ENCODE results near the gene PEX3.
"Not testable (repeated sequence)": the region's sequence is repeated elsewhere in the genome, so short reads cannot be mapped to it uniquely, and the experiment has no call there.

PEX3 gene

DNA sequence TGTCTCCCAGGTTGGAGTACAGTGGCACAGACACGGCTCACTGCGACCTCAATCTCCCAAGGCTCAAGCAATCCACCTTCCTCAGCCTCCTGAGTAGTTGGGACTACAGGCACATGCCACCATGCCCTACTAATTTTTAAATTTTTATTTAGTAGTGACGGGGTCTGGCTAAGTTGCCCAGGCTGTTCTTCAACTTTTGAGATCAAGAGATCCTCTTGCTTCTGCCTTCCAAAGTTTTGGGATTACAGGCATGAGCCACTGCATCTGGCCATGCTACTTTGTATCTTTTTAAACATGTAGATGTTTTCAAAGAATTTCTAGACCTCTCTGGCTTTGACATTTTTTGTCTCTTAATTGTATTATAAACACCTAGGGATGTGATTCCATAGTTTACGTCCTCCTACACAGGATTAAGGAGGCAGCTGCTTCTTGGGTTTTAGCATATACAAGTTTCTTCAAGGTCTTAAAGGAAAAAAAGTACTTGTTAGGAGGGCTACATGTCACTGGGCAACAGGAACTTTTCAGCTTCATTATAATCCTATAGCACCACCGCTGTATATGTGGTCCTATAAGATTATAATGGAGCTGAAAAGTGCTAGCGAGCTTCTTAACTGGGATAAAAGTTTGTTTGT lies 1.4 kb upstream of the PEX3 start:
- no peak for DNase-seq

DNA sequence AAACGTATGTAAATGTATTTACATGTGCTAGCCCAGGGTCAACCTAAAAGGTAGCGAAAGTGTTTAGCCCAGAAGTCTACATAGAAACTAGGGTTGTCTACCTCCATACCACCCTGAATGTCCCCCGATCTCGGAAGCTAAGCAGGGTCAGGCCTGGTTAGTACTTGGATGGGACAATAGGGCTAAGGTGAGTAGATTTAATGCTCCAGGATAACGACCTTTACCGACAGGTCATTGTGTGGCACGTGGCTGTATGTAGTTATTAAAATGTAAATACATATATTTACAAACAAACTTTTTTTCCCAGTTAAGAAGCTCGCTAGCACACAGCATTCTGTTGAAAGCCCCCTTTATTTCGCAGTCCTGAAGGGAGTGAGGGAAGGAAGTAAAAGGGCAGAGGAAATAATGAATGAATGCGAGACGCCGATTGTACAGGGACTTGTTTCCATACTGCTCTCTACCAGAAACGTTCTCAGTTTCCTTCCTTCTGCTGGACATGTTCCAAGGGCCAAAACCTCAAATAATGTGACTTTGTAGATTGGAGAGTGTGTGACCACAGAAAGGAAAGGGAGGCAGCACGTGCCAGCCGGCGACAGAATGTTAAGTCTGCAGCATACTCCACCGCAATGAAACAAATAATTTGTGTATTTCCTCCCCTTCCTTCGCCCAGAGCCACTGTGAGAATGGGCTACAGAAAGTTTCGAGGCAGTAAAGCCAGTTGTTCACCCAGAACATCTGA lies 722 bp upstream of the PEX3 start:
- DNase-seq: no peak

DNA sequence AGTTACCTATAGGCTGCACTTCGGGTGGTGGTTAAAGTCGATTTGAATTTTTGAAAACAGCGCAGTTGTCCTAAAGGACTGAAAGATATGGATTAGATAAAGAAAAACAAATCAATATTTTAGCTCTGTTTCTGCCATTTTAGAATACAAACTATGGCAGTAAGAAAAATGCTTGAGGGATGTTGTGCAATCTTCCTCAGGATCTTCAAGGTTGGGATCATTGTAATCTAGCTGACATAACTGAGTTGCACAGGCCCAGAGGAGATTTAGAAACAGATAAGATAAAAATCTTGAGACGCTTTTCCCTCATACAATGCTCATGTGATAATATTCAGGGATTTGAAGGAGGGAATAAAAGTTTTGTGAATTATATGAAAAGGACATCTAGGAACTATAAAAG lies 926 bp downstream of the PEX3 start:
- no peak for DNase-seq

DNA sequence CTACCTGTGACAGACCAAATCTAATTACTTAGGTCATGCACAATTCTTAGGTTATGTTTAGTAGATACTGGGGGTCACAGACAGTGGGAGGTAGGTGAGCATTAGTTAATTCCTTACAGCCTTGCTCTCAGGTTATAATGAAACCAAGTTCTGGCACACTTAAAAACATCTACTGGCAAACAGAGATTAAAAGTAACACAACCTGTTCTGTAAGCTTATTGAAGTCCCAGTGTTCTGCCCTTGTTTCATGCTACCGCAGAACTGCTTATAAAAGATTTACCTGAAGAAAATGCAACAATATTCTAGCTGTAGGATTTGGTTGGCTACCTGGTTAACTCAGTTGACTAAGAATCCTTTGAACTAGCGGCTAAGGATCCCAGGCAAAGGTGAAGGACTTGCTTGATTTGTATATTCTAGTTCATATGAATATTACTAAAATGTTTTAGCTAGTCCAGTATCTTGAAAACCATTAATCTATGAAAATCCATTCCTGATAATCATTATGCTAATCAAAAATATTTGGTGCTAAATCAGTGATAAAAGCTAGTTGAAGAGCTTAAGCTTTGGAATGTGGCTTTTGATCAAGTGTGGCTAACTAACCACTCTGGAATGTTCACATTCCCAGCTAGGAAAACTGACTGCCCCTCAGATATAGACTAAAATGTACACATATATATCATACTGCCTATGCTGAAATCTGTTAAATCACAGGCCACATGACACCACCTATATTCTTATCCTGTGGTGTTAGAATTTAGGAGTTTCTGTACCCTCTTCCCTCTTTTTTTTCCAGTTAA lies 7.2 kb downstream of the PEX3 start:
- no peak for DNase-seq

DNA sequence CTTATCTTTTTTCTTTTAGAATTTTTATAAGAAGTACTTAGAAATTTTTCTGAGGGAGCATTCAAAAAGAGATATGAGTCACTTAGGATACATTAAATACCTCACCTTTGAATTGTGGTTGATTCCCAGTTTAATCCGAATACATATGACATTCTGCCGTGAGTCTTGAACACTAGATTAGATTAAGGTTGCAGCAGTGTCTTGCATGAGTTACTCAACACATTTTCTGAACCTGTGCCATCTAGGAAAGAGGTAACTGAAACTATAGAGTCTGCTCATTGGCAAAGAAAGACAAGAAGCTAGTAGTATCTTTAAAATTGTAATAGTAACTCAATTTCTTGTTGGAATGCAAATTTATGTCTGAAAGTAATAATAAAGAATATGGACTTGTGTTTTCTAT lies 14.9 kb downstream of the PEX3 start:
- DNase-seq: no peak

DNA sequence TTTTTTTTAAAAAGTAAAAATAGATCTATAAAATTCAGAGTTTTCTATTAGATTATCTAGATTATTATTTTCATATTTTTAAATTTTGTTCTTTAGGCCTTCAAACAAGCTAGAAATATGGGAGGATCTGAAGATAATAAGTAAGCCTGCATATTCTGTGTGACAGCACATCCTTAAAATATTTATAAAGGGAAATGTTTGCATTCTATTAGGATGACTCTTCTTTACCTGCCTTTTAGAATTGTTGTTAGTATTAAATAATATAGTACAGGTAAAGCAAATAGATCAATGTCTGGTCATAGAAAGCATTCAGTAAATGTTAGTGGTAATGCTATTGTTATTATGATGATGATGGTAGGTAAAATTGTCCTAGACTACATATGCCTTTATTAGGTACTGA lies 17.4 kb downstream of the PEX3 start:
- DNase-seq: no peak

DNA sequence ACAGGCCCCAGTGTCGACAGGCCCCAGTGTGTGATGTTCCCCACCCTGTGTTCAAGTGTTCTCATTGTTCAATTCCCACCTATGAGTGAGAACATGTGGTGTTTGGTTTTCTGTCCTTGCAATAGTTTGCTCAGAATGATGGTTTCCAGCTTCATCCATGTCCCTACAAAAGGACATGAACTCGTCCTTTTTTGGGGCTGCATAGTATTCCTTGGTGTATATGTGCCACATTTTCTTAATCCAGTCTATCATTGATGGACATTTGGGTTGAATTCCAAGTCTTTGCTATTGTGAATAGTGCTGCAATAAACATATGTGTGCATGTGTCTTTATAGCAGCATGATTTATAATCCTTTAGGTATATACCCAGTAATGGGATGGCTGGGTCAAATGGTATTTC lies 18.2 kb downstream of the PEX3 start:
- DNase-seq: not testable (repeated sequence)

DNA sequence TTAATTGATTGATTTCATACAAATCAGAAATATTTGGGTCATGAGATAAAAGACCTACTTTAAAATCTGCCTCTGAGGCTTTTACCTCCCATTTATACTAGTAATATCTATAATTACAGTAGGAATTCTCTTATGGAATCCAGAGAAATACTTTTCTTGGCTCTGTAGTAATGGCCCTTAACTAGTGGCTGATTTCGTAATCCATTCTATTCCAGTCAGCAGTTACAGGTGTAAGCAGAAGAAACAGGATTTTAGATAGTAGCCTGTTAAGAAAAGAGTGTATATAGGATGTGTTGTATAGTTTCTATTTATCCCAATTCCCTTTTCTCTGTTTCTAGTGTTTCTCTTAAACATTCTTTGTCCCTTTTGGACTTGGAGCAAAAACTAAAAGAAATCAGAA lies 21.2 kb downstream of the PEX3 start:
- DNase-seq: no peak

DNA sequence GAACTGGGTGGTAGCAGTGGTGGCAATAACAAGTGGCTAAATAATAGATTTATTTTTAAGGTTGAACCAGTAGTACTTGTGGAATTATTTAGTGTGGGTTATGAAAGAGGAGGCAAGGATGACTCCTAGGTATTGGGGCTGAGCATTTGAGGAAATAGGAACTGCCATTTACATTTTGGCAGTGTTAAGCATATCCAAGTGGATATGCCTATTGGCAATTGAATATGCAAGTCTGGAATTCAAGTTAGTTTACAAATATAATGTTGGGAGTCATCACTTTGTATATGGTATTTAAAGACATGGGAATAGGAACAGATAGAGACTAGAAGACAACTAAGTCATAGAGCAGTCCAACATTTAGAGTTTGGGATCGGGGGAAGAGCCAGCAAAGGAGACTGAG lies 25.9 kb downstream of the PEX3 start:
- no peak for DNase-seq

DNA sequence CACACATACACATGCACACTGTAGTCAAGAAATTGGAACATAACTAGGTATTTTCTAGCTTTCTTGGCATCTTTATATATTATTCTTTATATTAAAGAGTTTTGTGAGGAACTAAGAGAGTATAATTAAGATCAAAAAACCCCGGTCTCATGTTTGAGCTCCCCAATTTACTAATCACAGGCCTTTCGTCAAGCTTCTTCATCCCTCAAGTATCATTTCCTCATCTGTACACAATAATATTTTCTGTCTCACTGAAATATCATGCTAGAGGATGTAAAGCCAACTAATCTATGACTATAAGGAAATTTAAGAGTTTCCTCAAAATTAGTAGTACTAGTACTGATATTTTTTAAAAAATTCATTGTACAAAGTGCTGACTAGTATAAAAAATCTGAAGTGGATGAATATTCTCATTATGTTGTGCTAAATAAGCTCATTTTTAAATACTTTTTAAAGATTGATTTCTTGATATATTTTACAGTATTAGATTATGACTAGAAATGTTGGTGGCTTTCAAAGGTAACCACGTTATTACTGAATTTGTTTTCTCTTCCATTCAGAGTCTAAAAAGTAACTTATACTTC lies 28.0 kb downstream of the PEX3 start:
- no peak for DNase-seq

DNA sequence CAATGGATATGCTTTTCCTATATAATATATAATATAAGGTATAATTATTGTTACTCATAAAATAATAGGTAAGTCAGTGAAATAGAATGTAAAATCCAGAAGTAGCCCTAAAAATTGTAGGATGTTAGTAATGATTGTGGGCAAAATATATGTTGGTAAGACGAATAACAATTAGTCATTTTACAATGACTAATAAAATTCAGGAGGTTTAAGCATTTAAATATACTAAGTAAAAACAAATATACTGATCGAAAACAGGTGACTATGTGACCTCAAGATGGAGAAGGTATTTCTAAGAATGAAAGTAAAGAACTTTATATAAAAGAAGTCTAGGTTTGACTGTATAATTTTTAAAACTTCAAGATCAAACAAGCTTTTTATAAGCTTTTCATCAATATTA lies 32.0 kb downstream of the PEX3 start:
- no peak for DNase-seq

DNA sequence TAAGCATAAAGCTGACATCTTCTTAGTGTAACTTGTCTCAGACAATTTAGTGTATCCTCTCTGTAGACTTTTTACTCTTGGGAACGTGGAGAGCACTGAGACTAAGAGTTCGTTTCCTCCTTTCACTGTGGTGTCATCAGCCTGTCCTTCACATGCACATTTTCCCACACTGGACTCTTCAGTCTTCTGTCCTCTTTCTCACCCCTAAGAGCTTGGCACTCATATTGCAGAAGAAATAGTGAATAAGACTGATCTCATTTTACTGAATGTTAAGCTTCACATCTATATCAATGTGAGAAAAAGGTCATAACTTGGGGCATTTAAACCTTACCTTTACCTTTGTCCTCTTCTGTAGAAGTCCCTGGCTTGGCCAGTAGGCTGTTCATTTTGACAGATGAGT lies 35.4 kb downstream of the PEX3 start:
- DNase-seq: no peak

DNA sequence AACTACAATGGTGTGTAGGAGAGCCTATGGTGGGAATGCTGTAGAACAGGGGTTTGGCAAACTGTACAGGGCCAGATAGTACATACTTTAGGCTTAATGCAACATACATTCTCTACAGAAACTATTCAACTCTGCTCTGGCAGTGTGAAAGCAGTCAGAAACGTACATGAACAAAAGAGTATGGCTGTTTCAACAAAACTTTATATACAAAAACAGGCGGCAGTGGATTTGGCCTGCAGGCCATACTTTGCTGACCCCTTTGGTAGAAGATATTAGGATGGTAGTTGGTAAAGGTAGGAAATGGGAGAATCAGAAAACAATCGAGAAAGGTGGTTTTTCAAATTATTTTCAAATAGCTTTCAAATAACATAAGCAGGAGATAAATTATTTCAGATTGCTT lies 36.1 kb downstream of the PEX3 start:
- DNase-seq: no peak

DNA sequence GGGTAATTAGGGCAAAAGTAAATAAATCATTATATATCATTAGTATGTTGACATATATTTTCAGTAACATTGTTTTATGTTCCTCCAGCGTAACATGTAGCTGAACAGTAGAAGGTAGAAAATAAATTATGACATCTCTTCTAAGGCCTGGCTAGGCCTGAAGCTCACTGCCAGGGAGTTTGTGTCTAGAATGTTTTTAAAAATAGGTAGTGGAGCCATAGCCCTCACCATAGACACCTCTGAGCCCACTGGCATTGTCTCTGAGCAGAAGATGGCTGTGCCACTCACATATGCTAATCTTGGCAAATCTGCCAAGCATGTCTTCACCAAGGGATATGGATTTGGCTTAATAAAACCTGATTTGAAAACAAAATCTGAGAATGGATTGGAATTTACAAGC lies 39.6 kb downstream of the PEX3 start:
- DNase-seq: no peak

DNA sequence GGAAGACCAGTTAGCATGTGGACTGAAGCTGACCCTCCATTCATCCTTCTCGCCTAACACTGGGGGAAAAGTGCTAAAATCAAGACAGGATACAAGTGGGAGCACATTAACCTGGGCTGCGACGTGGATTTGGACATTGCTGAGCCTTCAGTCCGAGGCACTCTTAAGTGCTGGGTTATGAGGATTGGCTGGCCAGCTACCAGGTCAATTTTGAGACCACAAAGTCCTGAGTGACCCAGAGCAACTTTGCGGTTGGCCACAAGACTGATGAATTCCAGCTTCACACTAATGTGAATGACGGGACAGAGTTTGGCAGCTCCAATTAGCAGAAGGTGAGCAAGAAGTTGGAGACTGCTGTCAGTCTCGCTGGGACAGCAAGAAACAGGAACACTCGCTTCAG lies 40.2 kb downstream of the PEX3 start:
- DNase-seq: no peak

DNA sequence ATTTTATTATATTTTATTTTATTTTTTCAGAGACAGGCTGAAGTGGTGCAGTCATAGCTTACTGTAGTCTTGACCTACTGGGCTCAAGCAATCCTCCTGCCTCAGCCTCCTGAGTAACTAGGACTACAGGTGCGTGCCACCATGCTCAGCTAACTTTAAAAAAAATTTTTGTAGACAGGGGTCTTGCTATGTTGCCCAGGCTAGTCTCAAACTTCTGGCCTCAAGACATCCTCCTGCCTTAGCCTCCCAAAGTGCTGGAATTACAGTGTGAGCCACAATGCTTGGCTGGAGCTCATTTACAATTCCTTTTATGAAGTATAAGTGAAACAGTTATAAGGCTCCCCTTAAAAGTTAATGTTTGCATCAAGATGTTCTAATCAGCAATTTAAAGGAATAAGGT lies 46.4 kb downstream of the PEX3 start:
- DNase-seq: no peak

DNA sequence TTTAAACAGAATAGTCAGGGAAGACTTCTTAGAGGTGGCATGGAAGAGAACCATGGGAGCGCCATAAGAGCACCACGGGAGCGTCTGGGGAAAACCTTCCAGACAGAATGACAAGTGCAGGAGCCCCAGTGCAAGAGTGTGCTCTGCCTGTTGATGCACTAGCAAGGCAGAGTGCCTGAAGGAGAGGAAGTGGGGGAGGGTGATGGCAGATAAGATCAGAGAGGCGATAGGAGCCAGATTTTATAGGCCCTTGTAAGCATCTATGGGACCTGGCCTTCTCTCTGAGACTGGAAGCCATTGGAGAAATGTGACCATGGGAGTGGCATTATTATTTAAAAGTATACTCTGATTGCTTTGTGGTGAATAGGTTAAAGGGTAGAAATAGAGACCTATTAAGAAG lies 47.8 kb downstream of the PEX3 start:
- DNase-seq: no peak

DNA sequence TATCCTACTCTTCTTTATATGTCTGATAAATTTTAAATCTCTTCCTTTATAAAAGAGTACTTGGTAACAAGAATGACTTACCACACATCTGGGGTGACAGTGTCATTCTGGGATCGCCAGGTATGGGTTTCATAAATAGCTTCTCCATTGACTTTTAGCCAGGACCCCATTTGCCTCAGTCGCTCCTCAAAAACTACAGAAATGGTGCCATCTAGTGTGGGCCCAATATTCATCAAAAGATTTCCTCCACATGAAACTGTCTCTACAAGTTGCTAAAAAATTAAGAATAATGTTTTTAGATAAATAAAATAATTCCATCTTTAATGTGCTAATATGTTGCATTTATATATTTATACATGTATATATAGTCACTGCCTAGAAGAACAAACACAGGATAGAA lies 51.2 kb downstream of the PEX3 start:
- no peak for DNase-seq

DNA sequence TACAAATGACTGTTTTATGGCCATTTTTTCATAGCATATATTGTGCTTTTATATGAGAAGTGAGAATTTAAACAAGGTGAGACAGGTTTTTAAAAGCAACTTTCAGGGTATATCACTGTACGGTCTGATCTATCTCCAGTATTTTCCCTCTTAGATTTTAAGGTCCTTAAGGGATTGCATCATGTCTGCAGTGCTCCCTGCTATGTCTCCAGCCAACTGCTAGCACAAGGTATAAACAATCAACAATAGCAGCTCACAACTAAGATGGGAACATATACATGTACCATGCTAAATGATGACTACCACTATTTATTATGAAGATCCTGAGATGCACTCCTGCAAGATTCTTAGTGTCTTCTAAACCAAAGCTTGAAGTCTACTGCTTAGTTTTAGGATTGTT lies 53.8 kb downstream of the PEX3 start:
- no peak for DNase-seq

DNA sequence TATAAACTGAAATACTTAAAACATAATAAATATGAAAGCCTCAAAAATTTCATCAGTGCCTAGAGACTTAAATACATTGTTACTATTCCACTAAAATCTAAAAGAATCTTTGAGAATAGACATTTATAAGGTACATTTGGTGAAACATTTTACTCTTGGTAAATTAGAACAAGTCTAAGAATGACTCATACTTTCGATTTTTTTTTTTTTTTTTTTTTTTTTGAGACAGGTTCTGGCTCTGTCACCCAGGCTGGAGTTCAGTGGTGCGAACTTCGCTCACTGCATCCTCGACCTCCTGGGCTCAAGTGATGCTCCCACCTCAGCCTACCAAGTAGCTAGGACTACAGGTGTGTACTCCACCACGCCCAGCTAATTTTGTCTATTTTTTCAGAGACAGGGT lies 54.5 kb downstream of the PEX3 start:
- no peak for DNase-seq

DNA sequence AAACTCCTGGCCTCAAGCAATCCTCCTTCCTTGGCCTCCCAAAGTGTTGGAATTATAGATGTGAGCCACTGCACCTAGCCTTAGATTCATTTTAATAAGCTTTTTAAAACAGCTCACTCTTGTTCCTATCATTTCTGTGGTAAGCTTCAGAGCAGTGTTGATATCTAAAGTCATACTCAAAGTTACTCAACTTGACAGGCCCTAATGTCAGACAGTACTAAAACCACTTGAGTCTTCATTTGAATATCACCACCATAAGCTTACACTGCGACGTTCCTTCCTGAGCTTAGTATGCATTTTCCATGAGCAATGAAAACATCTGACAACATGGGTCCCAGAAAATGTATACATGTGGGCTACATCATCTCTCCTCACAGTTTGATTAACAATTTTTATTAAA lies 54.9 kb downstream of the PEX3 start:
- DNase-seq: no peak

DNA sequence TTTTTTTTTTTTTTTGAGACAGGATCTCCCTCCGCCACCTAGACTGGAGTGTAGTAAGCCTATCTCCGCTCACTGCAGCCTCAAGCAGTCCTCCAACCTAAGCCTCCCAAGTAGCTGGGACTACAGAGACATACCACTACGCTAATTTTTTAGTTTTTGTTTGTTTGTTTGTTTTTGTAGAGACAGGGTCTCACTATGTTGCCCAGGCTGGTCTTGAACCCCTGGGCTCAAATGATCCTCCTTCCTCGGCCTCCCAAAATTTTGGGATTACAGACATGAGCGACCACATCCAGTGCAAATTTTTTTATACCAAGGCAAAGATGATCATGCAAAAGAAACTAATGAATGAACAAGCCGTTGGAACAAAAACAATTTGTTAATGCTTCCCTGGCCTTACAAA lies 55.6 kb downstream of the PEX3 start:
- no peak for DNase-seq

DNA sequence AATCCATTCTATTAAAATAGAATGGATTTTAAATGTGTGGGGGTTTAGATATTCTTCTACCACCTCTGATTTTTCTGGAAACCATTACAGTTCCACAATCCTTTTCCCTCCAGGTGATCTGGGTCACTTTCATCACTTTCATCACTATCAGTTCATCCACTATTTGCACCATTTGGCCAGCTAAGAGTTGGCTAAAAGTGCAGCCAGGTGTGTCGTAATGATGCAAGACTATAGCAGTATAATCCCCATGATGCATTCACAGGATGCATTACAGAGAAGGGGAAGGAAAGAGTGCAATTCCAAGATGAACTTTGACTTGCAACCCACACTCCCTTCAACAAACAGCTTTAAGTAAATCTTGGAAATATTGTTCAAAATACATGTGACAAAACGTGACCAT lies 56.0 kb downstream of the PEX3 start:
- DNase-seq: no peak
